Karpas-422 (cell line): ENCODE measurements around the gene PTGDR. TPM values are rescaled to one million over a fixed set of nuclear protein-coding genes. Genes with fewer than 3 reads are reported as not detected.

ENCODE experiments used
- DNase-seq: peaks from one replicate; pipeline ENCODE4 v3.0.0-alpha.2; 2015
- H2AFZ ChIP-seq: fragments of 200-600 bp; sonication (generic); 2 replicates; pipeline ENCODE4 v1.6.1; 2014; ENCODE audit warnings: antibody characterized with exemption, low read length, mixed read lengths
- H3K27ac ChIP-seq: fragments of 200-600 bp; sonication (generic); 2 replicates; pipeline ENCODE4 v1.5.1; 2014; ENCODE audit warnings: mild to moderate bottlenecking, low read length, moderate library complexity
- H3K27me3 ChIP-seq: fragments of 200-600 bp; sonication (generic); 2 replicates; pipeline ENCODE4 v1.6.1; 2014; ENCODE audit warnings: low read length, mixed read lengths
- H3K36me3 ChIP-seq: fragments of 200-600 bp; sonication (generic); 2 replicates; pipeline ENCODE4 v1.6.1; 2014; ENCODE audit warnings: low read length, mixed read lengths; ENCODE audit not compliant: insufficient read depth
- H3K4me1 ChIP-seq: fragments of 200-600 bp; sonication (generic); 2 replicates; pipeline ENCODE4 v1.6.1; 2014; ENCODE audit warnings: mild to moderate bottlenecking, low read length, mixed read lengths
- H3K4me2 ChIP-seq: fragments of 200-600 bp; sonication (generic); 2 replicates; pipeline ENCODE4 v1.6.1; 2014; ENCODE audit warnings: low read length, low read depth, mild to moderate bottlenecking; ENCODE audit not compliant: poor library complexity, severe bottlenecking
- H3K4me3 ChIP-seq: fragments of 200-600 bp; sonication (generic); 2 replicates; pipeline ENCODE4 v1.5.1; 2014; ENCODE audit warnings: mild to moderate bottlenecking, antibody characterized with exemption, low read length, mixed read lengths
- H3K79me2 ChIP-seq: fragments of 200-600 bp; sonication (generic); 2 replicates; pipeline ENCODE4 v1.6.1; 2014; ENCODE audit warnings: mild to moderate bottlenecking, low read length, mixed read lengths
- H3K9ac ChIP-seq: fragments of 200-600 bp; sonication (generic); 2 replicates; pipeline ENCODE4 v1.6.0; 2014; ENCODE audit warnings: low read length
- H3K9me2 ChIP-seq: fragments of 200-600 bp; sonication (generic), shearing (Covaris generic); replicated peaks from 2 replicates; pipeline ENCODE4 v1.6.0; 2014; ENCODE audit warnings: mild to moderate bottlenecking, low read length, moderate library complexity; ENCODE audit not compliant: insufficient read depth
- H3K9me3 ChIP-seq: fragments of 300-700, 200-600 bp; sonication (generic); 2 replicates; pipeline ENCODE4 v1.6.1; 2014; ENCODE audit warnings: low read length, mixed read lengths
- H4K20me1 ChIP-seq: fragments of 200-600 bp; sonication (generic); 2 replicates; pipeline ENCODE4 v1.6.1; 2014; ENCODE audit warnings: mild to moderate bottlenecking, antibody characterized with exemption, low read length, low read depth; ENCODE audit not compliant: insufficient read depth
- total RNA-seq: library from RNA; depleted of rRNA; stranded (reverse); fragments of >200 nt; shearing (Covaris generic); gene quantifications from 2 replicates; pipeline ENCODE4 v1.2.3, GENCODE V29; 2014; ENCODE audit warnings: low replicate concordance

The PTGDR gene
- total RNA-seq, 1 experiment from 2014 or later, result not detected

DNA sequence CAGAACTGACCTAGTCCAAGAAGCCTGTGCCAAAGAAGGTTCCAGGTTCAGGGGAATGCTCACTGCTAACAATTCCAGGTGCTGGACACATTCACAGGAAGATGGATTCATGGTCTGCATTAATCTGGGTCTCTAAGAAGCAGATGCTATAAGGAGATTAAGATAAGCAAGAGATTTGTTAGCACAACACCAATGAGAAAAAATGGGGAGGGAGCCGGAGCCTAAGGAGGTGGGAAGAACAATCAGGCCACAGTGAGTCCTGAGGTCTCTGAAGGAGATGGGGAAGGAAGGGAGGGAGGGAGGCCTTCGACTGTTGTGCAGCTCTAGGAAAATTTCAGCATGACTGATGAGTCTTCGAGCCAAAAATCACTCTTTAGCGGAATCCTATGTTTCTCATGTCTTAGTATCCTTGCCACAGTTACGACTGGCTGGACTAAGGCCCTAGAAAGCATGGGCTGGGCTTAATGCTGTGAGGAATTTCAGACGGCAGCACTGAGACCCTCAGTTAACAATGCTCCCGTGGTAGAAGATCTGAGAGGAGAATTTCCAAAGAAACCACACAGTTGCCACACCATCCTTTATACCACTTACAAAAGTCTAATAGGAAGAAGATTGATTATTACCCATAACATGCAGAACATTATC, 31.5 kb upstream of the PTGDR start:
- Histone ChIP-seq H4K20me1 (no peaks in the 10 kb centered on the region), H3K27ac (no peak overlapping the region), H3K36me3 (no peaks in the 10 kb centered on the region), H3K9me3 (no peaks in the 10 kb centered on the region), H2AFZ (no peak overlapping the region), H3K4me2 (no peak overlapping the region), H3K79me2 (no peaks in the 10 kb centered on the region), H3K9me2 (no peaks in the 10 kb centered on the region), H3K27me3 (no peaks in the 10 kb centered on the region; the same call in 1 of the 2 replicates), H3K4me3 (no peak overlapping the region), H3K4me1 (peaks cover 13% of the 10 kb centered on the region), H3K9ac (no peak overlapping the region)
- no peak for DNase-seq

DNA sequence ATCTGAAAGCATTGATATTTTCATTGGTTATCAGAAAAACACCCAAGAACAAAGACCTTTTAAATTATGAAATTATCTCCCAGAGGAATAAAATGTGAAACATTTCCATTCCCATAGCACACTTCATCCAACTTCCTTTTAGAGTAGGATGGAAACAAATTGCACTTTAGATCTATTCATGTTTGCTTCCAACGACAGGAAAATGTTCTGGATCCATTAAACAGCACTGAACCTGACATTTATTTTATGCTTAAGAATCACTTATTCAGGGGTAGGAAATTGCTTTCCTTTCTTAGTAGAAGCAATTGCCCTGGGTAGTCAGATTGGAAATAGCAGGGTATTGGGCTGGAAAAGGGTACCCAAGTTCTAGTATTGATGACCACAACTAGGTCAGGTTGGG, 28.8 kb upstream of the PTGDR start:
- no peaks in the 10 kb centered on the region for H4K20me1 ChIP-seq
- DNase-seq, result no peak
- H3K36me3 ChIP-seq, result no peaks in the 10 kb centered on the region

DNA sequence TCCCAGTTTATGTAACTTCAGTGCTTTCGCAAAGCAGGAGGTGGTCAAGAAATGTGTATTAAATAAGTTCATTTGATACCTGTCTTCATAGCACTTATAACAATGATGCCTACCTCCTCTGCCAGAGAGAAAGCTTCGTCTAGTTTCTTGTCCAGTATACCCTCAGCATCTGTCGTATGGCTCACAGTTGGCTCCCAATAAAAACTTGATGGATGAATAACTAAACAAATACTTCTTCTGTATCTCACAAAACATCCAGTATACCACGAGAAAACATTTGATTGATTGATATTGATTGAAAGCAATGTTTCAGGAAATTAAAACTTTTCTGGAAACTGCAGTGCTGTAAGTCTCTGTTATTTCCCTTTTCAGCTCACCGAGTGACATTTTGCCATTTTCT, 26.9 kb upstream of the PTGDR start:
- no peak overlapping the region for H3K27ac ChIP-seq
- no peak overlapping the region for H3K4me2 ChIP-seq
- peaks cover 2% of the 10 kb centered on the region for H3K4me1 ChIP-seq
- H4K20me1 ChIP-seq, result no peaks in the 10 kb centered on the region
- H3K36me3 ChIP-seq, result no peaks in the 10 kb centered on the region
- no peaks in the 10 kb centered on the region for H3K9me2 ChIP-seq
- no peaks in the 10 kb centered on the region for H3K79me2 ChIP-seq
- no peak for DNase-seq
- no peak overlapping the region for H2AFZ ChIP-seq
- H3K27me3 ChIP-seq, result no peaks in the 10 kb centered on the region
- no peak overlapping the region for H3K4me3 ChIP-seq
- H3K9me3 ChIP-seq, result no peaks in the 10 kb centered on the region
- H3K9ac ChIP-seq, result no peak overlapping the region

More for the DNA sequence above, 28.8 kb upstream of the PTGDR start:
- H3K79me2 ChIP-seq, result no peaks in the 10 kb centered on the region
- peaks cover 13% of the 10 kb centered on the region for H3K4me1 ChIP-seq
- no peak overlapping the region for H3K27ac ChIP-seq
- no peak overlapping the region for H3K4me2 ChIP-seq
- no peak overlapping the region for H3K4me3 ChIP-seq
- no peak overlapping the region for H3K9ac ChIP-seq
- no peaks in the 10 kb centered on the region for H3K27me3 ChIP-seq
- no peak overlapping the region for H2AFZ ChIP-seq
- no peaks in the 10 kb centered on the region for H3K9me2 ChIP-seq
- H3K9me3 ChIP-seq, result no peaks in the 10 kb centered on the region

DNA sequence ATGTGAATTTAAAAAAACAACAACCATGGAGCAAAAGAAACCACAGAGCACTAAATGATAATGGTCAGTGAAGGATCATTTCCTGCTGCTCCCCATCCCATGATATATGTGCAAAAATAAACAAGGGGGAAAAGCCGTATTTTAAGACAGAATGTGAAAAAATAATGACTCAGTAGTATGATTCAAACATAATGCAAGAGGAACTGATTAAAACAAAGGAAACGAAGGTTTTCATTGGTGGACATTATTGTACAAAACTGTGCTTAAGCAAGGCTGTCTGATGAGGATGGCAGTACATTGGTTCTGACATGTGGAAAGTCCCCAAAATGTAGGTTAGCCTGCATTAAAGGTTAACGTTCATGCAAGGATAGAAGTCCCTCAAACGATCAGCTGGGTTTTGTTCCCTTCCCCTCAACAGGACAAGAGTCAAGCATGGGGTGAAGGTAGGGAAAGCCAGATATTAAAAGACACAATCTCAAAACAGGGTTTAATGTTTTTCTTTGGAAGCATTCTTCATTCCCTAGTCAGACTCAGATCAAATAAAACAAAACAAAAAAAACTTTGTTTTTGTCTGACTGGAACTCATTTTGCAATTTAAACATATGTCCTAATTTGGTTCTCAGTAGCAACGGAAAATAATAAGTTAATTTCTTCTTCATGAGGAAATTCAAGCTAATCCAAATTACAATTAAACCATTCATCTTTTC, 26.3 kb upstream of the PTGDR start:
- H3K9me3 ChIP-seq, result no peaks in the 10 kb centered on the region
- H3K4me1 ChIP-seq, result no peaks in the 10 kb centered on the region
- H3K4me3 ChIP-seq, result no peak overlapping the region
- H3K27me3 ChIP-seq, result no peaks in the 10 kb centered on the region
- H3K79me2 ChIP-seq, result no peaks in the 10 kb centered on the region
- no peak for DNase-seq
- H3K4me2 ChIP-seq, result no peak overlapping the region
- H3K9ac ChIP-seq, result no peak overlapping the region
- H3K27ac ChIP-seq, result no peak overlapping the region
- no peaks in the 10 kb centered on the region for H3K36me3 ChIP-seq
- H3K9me2 ChIP-seq, result no peaks in the 10 kb centered on the region
- H4K20me1 ChIP-seq, result no peaks in the 10 kb centered on the region
- H2AFZ ChIP-seq, result no peak overlapping the region

DNA sequence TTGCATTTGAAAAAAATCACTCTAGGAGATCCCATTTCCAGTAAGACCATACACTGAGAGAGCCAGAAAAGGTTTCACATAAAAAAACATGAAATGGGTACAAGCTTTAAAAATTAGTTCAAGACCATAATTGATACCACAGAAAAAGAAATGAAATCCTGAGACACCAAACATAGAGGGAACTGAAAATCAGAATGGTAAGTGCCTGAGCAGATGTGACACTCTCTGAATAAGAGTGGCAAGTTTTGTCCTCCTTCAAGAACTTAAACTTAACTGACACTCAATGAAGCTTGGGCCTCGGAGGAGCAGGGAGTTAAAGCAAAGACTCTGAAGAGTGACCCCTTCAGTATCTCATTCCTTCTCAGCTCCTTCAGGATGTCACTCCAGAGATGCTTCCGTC, 23.2 kb upstream of the PTGDR start:
- no peaks in the 10 kb centered on the region for H3K9me2 ChIP-seq

DNA sequence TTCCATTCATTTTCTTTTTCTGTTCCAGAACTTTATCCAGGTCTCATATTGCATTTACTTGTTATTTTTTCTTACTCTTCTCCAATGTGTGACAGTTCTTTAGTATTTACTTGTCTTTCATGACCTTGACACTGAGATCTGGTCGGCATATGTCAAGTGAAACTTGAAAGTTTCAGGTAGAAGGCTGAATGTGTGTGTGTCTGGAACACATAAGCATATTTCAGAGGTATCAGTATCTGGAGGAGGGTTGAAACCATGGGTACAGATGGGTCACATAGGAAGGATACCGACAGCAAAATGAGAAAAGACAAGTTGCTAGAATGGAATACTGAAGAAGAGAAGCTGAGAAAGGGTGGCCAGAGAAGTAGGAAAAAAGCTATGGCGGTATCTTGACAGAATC, 22.5 kb upstream of the PTGDR start:
- no peaks in the 10 kb centered on the region for H3K9me2 ChIP-seq
- no peak overlapping the region for H2AFZ ChIP-seq
- H3K4me1 ChIP-seq, result no peaks in the 10 kb centered on the region
- H3K79me2 ChIP-seq, result no peaks in the 10 kb centered on the region
- H3K9me3 ChIP-seq, result no peaks in the 10 kb centered on the region
- DNase-seq, result no peak
- no peak overlapping the region for H3K4me2 ChIP-seq
- no peak overlapping the region for H3K4me3 ChIP-seq
- no peak overlapping the region for H3K9ac ChIP-seq
- no peaks in the 10 kb centered on the region for H3K27me3 ChIP-seq
- H4K20me1 ChIP-seq, result no peaks in the 10 kb centered on the region
- H3K27ac ChIP-seq, result no peak overlapping the region
- no peaks in the 10 kb centered on the region for H3K36me3 ChIP-seq

More for the DNA sequence above, 23.2 kb upstream of the PTGDR start:
- Histone ChIP-seq H3K9me3 (no peaks in the 10 kb centered on the region), H3K36me3 (no peaks in the 10 kb centered on the region), H3K27ac (no peak overlapping the region), H3K4me1 (no peaks in the 10 kb centered on the region), H3K79me2 (no peaks in the 10 kb centered on the region), H4K20me1 (no peaks in the 10 kb centered on the region), H3K27me3 (no peaks in the 10 kb centered on the region), H3K4me2 (no peak overlapping the region), H3K9ac (no peak overlapping the region), H3K4me3 (no peak overlapping the region), H2AFZ (no peak overlapping the region)
- no peak for DNase-seq

DNA sequence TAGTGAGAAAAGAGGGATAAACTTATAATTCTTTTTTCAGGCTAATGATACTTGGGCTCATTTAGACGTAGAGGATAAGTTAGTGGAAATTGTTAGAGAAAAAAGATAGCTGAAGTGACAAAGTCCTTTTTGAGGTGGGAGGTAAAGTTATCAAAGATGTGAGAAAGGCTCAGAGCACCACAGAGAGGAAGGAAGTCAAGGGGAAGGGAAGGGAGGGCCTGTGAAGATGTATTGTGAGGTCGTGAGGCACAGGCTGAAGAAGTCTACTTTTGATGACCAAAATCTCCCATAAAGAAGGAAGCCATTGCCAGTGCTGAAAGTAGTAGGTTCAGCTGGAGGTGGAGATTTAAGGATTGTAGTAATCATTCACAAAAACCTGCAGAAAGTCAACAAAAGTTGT, 19.4 kb upstream of the PTGDR start:
- H3K9me2 ChIP-seq, result no peaks in the 10 kb centered on the region
- no peaks in the 10 kb centered on the region for H3K79me2 ChIP-seq
- H4K20me1 ChIP-seq, result no peaks in the 10 kb centered on the region
- no peak overlapping the region for H3K9ac ChIP-seq
- no peaks in the 10 kb centered on the region for H3K36me3 ChIP-seq
- no peak overlapping the region for H3K4me3 ChIP-seq
- no peaks in the 10 kb centered on the region for H3K9me3 ChIP-seq
- H3K4me1 ChIP-seq, result no peaks in the 10 kb centered on the region
- no peak overlapping the region for H3K27ac ChIP-seq
- DNase-seq, result no peak
- H2AFZ ChIP-seq, result no peak overlapping the region
- H3K4me2 ChIP-seq, result no peak overlapping the region
- no peaks in the 10 kb centered on the region for H3K27me3 ChIP-seq

DNA sequence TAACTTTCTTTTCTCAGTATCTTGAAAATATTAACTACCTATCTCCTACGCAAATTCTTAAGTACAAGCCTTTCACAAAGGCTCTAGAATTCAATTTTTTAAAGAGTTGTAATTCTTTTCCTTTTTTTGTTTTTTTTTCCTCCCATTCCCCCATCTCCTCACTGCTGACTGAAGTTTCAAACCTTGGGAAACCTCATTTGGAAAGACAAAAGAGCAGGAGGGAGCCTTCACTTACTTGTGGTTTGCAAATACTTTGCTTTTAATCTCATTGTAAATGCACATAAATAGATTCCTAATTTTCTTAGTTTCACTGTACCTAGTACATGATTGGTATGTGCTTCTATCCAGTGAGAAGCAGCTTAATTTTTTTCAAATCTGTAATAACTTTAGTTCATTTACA, 15.8 kb upstream of the PTGDR start:
- Histone ChIP-seq H3K9ac (no peak overlapping the region), H3K27ac (no peak overlapping the region), H3K4me2 (no peak overlapping the region), H3K4me1 (no peaks in the 10 kb centered on the region), H2AFZ (no peak overlapping the region), H4K20me1 (no peaks in the 10 kb centered on the region), H3K79me2 (no peaks in the 10 kb centered on the region), H3K4me3 (no peak overlapping the region), H3K9me3 (no peaks in the 10 kb centered on the region), H3K36me3 (no peaks in the 10 kb centered on the region), H3K9me2 (no peaks in the 10 kb centered on the region), H3K27me3 (no peaks in the 10 kb centered on the region)
- no peak for DNase-seq
